Hepatocyte (in vitro differentiated cells): ENCODE measurements around the gene COL21A1. TPM values are rescaled to one million over a fixed set of nuclear protein-coding genes. Genes with fewer than 3 reads are reported as not detected.

Source experiments
- DNase-seq: peaks from one replicate; pipeline ENCODE4 v3.0.0-alpha.2; 2016; ENCODE audit warnings: low spot score
- H2AFZ ChIP-seq: fragments of 200-600 bp; sonication (generic); 2 replicates; pipeline ENCODE4 v1.6.0; 2016; ENCODE audit warnings: antibody characterized with exemption, mild to moderate bottlenecking
- H3K27ac ChIP-seq: fragments of 200-600 bp; sonication (generic); 2 replicates; pipeline ENCODE4 v1.5.1; 2016; ENCODE audit warnings: mild to moderate bottlenecking
- H3K27me3 ChIP-seq: fragments of 200-600 bp; sonication (generic); 2 replicates; pipeline ENCODE4 v1.6.1; 2016
- H3K36me3 ChIP-seq: fragments of 200-600 bp; sonication (generic); replicated peaks from 2 replicates; pipeline ENCODE4 v1.5.1; 2016; ENCODE audit warnings: low read depth; ENCODE audit not compliant: insufficient read depth
- H3K4me1 ChIP-seq: fragments of 200-600 bp; sonication (generic); 2 replicates; pipeline ENCODE4 v1.5.1; 2016; ENCODE audit warnings: mild to moderate bottlenecking, moderate library complexity; ENCODE audit not compliant: insufficient read depth
- H3K4me2 ChIP-seq: fragments of 200-600 bp; sonication (generic); 2 replicates; pipeline ENCODE4 v1.6.0; 2016
- H3K4me3 ChIP-seq: fragments of 200-600 bp; sonication (generic); 2 replicates; pipeline ENCODE4 v1.5.1; 2016; ENCODE audit warnings: mild to moderate bottlenecking
- H3K79me2 ChIP-seq: fragments of 200-600 bp; sonication (generic); 2 replicates; pipeline ENCODE4 v1.6.0; 2017; ENCODE audit warnings: mild to moderate bottlenecking
- H3K9me2 ChIP-seq: fragments of 200-600 bp; sonication (generic); replicated peaks from 2 replicates; pipeline ENCODE4 v1.6.0; 2017; ENCODE audit warnings: mild to moderate bottlenecking; ENCODE audit not compliant: insufficient read depth
- H3K9me3 ChIP-seq: fragments of 200-600 bp; sonication (generic); 2 replicates; pipeline ENCODE4 v1.5.1; 2016; ENCODE audit warnings: low read depth, mild to moderate bottlenecking
- H4K20me1 ChIP-seq: fragments of 200-600 bp; sonication (generic); 2 replicates; pipeline ENCODE4 v1.6.0; 2016; ENCODE audit warnings: mild to moderate bottlenecking; ENCODE audit not compliant: insufficient read depth, poor library complexity, severe bottlenecking
- EZH2 ChIP-seq: fragments of 200-600 bp; sonication (generic); IDR thresholded peaks from 2 replicates; pipeline ENCODE4 v1.6.1; 2016; ENCODE audit warnings: antibody characterized with exemption, mild to moderate bottlenecking, borderline replicate concordance
- EZH2phosphoT487 ChIP-seq: fragments of 200-600 bp; sonication (generic); IDR thresholded peaks from one replicate; pipeline ENCODE4 v1.6.1; 2018; ENCODE audit warnings: antibody characterized with exemption, mild to moderate bottlenecking, low read depth, moderate library complexity; ENCODE audit not compliant: unreplicated experiment, severe bottlenecking
- WGBS: methylation state at CpG from one replicate; pipeline ENCODE4 v1.1.6; 2016; ENCODE audit warnings: low lambda C conversion rate; ENCODE audit errors: missing lambda C conversion rate; 5-methylcytosine and 5-hydroxymethylcytosine counted together
- polyA plus RNA-seq: library from polyadenylated mRNA; unstranded; fragments of >200 nt; fragmentation: Nextera tagmentation; extraction: Ambion mirVana; gene quantifications from 2 replicates; pipeline ENCODE4 v1.2.1, GENCODE V29; 2016
- total RNA-seq: library from RNA; depleted of rRNA; stranded (reverse); fragments of >200 nt; gene quantifications from 2 replicates; pipeline ENCODE4 v1.2.3, GENCODE V29; 2014
- TF ChIP-seq, protein P1 (sequence below): fragments of 200-600 bp; sonication (generic); IDR thresholded peaks from 2 replicates; pipeline ENCODE4 v1.5.1; 2016; ENCODE audit warnings: antibody characterized with exemption, mild to moderate bottlenecking; ENCODE audit not compliant: poor library complexity

COL21A1 gene
- total and polyA plus RNA-seq, 2 experiments from 2014 or later = 36.2 to 44.7 TPM

- Histone ChIP-seq H4K20me1 (no peaks in the 10 kb centered on the region), H2AFZ (no peak overlapping the region), H3K4me3 (no peak overlapping the region), H3K27me3 (no peaks in the 10 kb centered on the region), H3K4me1 (peaks cover 11% of the 10 kb centered on the region), H3K27ac (no peak overlapping the region), H3K79me2 (no peaks in the 10 kb centered on the region), H3K36me3 (no peaks in the 10 kb centered on the region), H3K9me2 (no peaks in the 10 kb centered on the region), H3K9me3 (no peaks in the 10 kb centered on the region), H3K4me2 (no peak overlapping the region)
- 88% methylated on average over 3 of the region's 3 CpGs for WGBS
- TF ChIP-seq, protein P1, sequence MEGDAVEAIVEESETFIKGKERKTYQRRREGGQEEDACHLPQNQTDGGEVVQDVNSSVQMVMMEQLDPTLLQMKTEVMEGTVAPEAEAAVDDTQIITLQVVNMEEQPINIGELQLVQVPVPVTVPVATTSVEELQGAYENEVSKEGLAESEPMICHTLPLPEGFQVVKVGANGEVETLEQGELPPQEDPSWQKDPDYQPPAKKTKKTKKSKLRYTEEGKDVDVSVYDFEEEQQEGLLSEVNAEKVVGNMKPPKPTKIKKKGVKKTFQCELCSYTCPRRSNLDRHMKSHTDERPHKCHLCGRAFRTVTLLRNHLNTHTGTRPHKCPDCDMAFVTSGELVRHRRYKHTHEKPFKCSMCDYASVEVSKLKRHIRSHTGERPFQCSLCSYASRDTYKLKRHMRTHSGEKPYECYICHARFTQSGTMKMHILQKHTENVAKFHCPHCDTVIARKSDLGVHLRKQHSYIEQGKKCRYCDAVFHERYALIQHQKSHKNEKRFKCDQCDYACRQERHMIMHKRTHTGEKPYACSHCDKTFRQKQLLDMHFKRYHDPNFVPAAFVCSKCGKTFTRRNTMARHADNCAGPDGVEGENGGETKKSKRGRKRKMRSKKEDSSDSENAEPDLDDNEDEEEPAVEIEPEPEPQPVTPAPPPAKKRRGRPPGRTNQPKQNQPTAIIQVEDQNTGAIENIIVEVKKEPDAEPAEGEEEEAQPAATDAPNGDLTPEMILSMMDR = no peak
- no peak for TF ChIP-seq EZH2phosphoT487
- TF ChIP-seq EZH2 = no peak
- no peak for DNase-seq
Observed at GRCh38 chr6:56023829-56024228, 223.6 kb downstream of the COL21A1 start.

DNA sequence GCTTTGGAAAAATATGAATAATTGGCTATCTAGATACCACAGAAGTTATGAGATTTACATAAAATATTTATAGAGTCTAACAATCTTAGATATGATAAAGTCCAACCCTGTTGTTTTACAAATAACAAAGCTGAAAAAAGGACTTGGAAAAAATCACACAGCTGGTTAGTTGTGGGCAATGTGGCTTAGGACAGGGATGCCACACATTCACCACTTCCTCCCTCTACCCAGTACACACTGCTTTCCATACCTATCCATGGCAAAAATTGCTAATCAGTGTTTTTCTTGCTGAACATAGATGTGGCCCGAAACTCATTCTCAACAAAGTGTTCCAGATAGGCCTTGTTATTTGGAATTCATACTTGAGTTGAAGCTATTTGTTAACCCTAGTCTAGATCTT lies 224.7 kb downstream of the COL21A1 start:
- H3K4me1 ChIP-seq = peaks cover 11% of the 10 kb centered on the region
- no peak overlapping the region for H3K27ac ChIP-seq
- no peak for TF ChIP-seq EZH2phosphoT487
- TF ChIP-seq, protein P1 = no peak
- TF ChIP-seq EZH2 = no peak
- H3K36me3 ChIP-seq = no peaks in the 10 kb centered on the region
- 90% methylated on average over 1 of the region's 1 CpG for WGBS
- H3K4me3 ChIP-seq = no peak overlapping the region
- no peak overlapping the region for H2AFZ ChIP-seq
- no peaks in the 10 kb centered on the region for H4K20me1 ChIP-seq
- H3K27me3 ChIP-seq = no peaks in the 10 kb centered on the region
- DNase-seq = no peak
- no peaks in the 10 kb centered on the region for H3K9me2 ChIP-seq
- H3K79me2 ChIP-seq = no peaks in the 10 kb centered on the region
- H3K9me3 ChIP-seq = no peaks in the 10 kb centered on the region
- no peak overlapping the region for H3K4me2 ChIP-seq

DNA sequence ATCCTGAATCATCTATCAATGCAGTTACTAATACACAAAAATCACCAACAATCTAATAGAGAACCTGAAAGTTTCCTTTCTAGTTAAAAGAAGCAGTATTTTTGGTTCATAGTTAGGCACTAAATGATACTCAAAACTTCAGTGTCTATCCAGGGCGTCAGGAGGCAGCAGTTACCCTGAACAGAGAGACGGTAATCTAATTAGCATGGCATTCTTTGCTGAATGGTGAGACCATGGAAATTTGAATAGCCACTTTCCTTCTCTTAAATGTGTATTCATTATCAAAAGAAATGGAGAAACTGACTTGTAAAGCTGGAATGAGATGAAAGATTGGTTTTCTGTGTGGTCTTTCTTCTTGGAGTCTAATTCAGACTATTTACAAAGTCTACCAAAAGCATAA lies 225.4 kb downstream of the COL21A1 start:
- no peaks in the 10 kb centered on the region for H3K36me3 ChIP-seq
- 73% methylated on average over 2 of the region's 2 CpGs for whole genome bisulfite sequencing

More for the DNA sequence above, 225.4 kb downstream of the COL21A1 start:
- H3K4me1 ChIP-seq = peaks cover 11% of the 10 kb centered on the region
- no peaks in the 10 kb centered on the region for H3K9me3 ChIP-seq
- DNase-seq = no peak
- H3K4me2 ChIP-seq = no peak overlapping the region
- no peaks in the 10 kb centered on the region for H4K20me1 ChIP-seq
- H3K9me2 ChIP-seq = no peaks in the 10 kb centered on the region
- no peaks in the 10 kb centered on the region for H3K27me3 ChIP-seq
- TF ChIP-seq EZH2 (no peak), EZH2phosphoT487 (no peak)
- TF ChIP-seq, protein P1 = no peak
- H3K79me2 ChIP-seq = no peaks in the 10 kb centered on the region
- H3K27ac ChIP-seq = no peak overlapping the region
- H3K4me3 ChIP-seq = no peak overlapping the region
- H2AFZ ChIP-seq = no peak overlapping the region
